PC-9 (cell line): ENCODE measurements around the gene EXOC1L.

Experiments
- EZH2 ChIP-seq: fragments of 200-600 bp; sonication (generic); IDR thresholded peaks from 2 replicates; pipeline ENCODE4 v1.8.0; 2017; ENCODE audit warnings: antibody characterized with exemption, low read depth
- TF ChIP-seq, protein P1 (sequence below): fragments of 200-600 bp; sonication (generic); conservative IDR thresholded peaks from 2 replicates; pipeline ENCODE4 v1.6.1; 2017; ENCODE audit warnings: mixed run types, antibody characterized with exemption, mild to moderate bottlenecking, moderate library complexity

GRCh38 chr4:55819634-55820033, at the start of gene EXOC1L:
- TF ChIP-seq, protein P1, sequence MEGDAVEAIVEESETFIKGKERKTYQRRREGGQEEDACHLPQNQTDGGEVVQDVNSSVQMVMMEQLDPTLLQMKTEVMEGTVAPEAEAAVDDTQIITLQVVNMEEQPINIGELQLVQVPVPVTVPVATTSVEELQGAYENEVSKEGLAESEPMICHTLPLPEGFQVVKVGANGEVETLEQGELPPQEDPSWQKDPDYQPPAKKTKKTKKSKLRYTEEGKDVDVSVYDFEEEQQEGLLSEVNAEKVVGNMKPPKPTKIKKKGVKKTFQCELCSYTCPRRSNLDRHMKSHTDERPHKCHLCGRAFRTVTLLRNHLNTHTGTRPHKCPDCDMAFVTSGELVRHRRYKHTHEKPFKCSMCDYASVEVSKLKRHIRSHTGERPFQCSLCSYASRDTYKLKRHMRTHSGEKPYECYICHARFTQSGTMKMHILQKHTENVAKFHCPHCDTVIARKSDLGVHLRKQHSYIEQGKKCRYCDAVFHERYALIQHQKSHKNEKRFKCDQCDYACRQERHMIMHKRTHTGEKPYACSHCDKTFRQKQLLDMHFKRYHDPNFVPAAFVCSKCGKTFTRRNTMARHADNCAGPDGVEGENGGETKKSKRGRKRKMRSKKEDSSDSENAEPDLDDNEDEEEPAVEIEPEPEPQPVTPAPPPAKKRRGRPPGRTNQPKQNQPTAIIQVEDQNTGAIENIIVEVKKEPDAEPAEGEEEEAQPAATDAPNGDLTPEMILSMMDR, result no peak
- no peak for TF ChIP-seq EZH2
